ENCODE results near the gene TGFBR3. TPM values are rescaled to one million over a fixed set of nuclear protein-coding genes. Genes with fewer than 3 reads are reported as not detected.
A peak's percentile ranks its signal among the peaks of the same experiment; 100 is the strongest.

TGFBR3 gene
- total and polyA plus RNA-seq, 2 of the 4 experiments (the other 2 are of a cell fraction): 3.0 to 11.3 TPM

DNA sequence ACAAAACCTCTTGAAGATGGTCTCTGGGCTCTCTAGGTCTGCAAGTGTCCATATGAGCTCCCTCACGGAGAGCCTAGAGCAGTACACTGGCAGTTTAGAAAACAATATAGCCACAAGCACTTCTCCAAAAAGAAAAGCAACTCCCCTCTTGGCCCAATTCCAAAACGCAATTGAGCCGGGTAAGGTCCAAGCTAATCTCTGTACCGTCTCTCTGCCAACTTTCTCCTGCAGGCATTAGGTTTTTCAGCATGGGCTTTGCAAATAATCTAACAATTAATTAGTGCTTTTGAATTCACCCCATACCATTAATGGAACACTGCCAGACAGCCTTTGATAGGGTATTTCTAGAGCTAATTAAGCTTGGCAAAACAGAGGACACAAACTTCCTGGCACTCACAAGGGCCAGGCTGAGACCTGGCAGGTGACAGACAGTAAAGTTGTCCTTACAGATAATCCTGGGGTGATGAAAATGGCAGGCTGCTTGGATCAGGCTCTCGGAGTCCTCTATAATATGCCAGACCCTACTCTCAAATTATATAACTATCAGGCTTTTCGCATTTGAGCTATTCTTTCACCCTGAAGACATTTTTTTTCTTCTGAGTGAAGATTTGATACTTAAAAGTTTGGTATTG is 39.8 kb downstream of the TGFBR3 start:
- Histone ChIP-seq H2BK20ac (ENCODE audit: low read depth, low read length) (no peak overlapping the region), H4K5ac (ENCODE audit: low read depth, low read length) (peak overlapping the region; percentile 38; the same call in 1 of the 2 replicates), H3K56ac (ENCODE audit: extremely low read depth, insufficient read depth, low read length) (no peak overlapping the region), H2BK120ac (ENCODE audit: low read depth, low read length) (no peak overlapping the region), H3K4ac (ENCODE audit: low read depth, low read length) (no peak overlapping the region), H2BK15ac (ENCODE audit: low read depth, low read length) (peak overlapping the region; percentile 51; the same call in 1 of the 3 replicates), H3K23ac (ENCODE audit: low read depth, low read length) (no peak overlapping the region), H3K79me1 (ENCODE audit: low read depth in 1 of 2, low read length in 2 of 2) (peaks cover 14 to 20% of the 10 kb centered on the region in 2 experiments; a peak in 3 of 4 replicates), H3K9ac (ENCODE audit: low read depth, low read length) (0 out of 2 replicates have a peak overlapping the region, but pooled peaks have one; percentile 13), H2AK5ac (ENCODE audit: low read depth, low read length) (no peak overlapping the region), H4K91ac (ENCODE audit: insufficient read depth, low read depth, low read length) (peak overlapping the region; percentile 0; the same call in 1 of the 2 replicates), H3K14ac (replicated peaks; ENCODE audit: low read depth, low read length) (0 out of 2 replicates have a peak overlapping the region, but pooled peaks have one; percentile 5), H3K27me3 (ENCODE audit: control insufficient read depth, insufficient read depth, low read length) (no peaks in the 10 kb centered on the region), H3K4me2 (ENCODE audit: low read depth, low read length) (peak overlapping the region; percentile 77), H3K4me1 (ENCODE audit: control insufficient read depth, insufficient read depth, low read length) (peaks cover 10% of the 10 kb centered on the region), H3K4me3 (ENCODE audit: insufficient read depth, low read depth, low read length) (no peak overlapping the region), H3K18ac (ENCODE audit: low read depth, low read length) (peak overlapping the region; percentile 82), H2BK5ac (ENCODE audit: low read depth, low read length, poor library complexity, severe bottlenecking) (peak overlapping the region; percentile 23), H4K8ac (ENCODE audit: low read depth in 2 of 2, low read length in 2 of 2) (no peak overlapping the region), H2AFZ (replicated peaks; ENCODE audit: low read length, poor library complexity) (no peak overlapping the region), H3K36me3 (ENCODE audit: control insufficient read depth, insufficient read depth, low read length) (no peaks in the 10 kb centered on the region), H3K9me1 (ENCODE audit: insufficient read depth, low read length) (peaks cover 5% of the 10 kb centered on the region; the same call in 1 of the 2 replicates), H3K9me3 (ENCODE audit: control insufficient read depth, insufficient read depth, low read length) (peaks cover 2% of the 10 kb centered on the region; the same call in 1 of the 2 replicates), H3K27ac (ENCODE audit: insufficient read depth, low read length) (peak overlapping the region; percentile 65; the same call in 1 of the 2 replicates), H4K20me1 (ENCODE audit: insufficient read depth, low read length) (peaks cover 3% of the 10 kb centered on the region; the same call in 1 of the 2 replicates), H2AK9ac (replicated peaks; ENCODE audit: low read depth, low read length, poor library complexity) (no peak overlapping the region)
- no TSS peak for BruUV-seq (replicated peaks)
- intact Hi-C loops (cut with micrococcal nuclease) (loop anchor here (5.0 kb wide), 1 partner anchor 81 kb away; no protein-coding TSS in a partner anchor), dilution Hi-C loops (cut with HindIII; ENCODE audit: low sequenced_read_pairs, unreplicated experiment) (no loop called here), in situ Hi-C loops (cut with MboI; ENCODE audit: low sequenced_read_pairs) (no loop called here)
- POLR2A ChIA-PET (ENCODE audit: unreplicated experiment): interaction anchor here (0.5 kb wide), 1 partner anchor 82 kb away, joined by 5 read pairs; no protein-coding TSS in a partner anchor
- DNase-seq (peak; percentile 46), ATAC-seq (ENCODE audit: low read depth) (peak; percentile 45)
- CTCF ChIA-PET: interaction anchor here (1.2 to 1.7 kb wide), 4 partner anchors 10 to 265 kb away, joined by 3 to 4 read pairs (median 4); no protein-coding TSS in a partner anchor
- no CpG with 5 or more reads among the region's 6 CpGs for WGBS, 2 experiments (ENCODE audit: extremely low coverage in 2 of 2, insufficient read length in 1 of 2)
- TF ChIP-seq CHD1 (IDR thresholded peaks at IDR 0.05; ENCODE audit: low read depth, low read length) (no peak), MAZ (IDR thresholded peaks at IDR 0.05; ENCODE audit: borderline replicate concordance, low read depth, low read length) (no peak), RFX5 (IDR thresholded peaks at IDR 0.05; ENCODE audit: low read depth, low read length) (no peak), NFE2L2 (IDR thresholded peaks at IDR 0.05; ENCODE audit: low read depth, low read length) (no peak), SMC3 (IDR thresholded peaks at IDR 0.05; ENCODE audit: low read depth, low read length) (no peak), RAD21 (IDR thresholded peaks at IDR 0.05; ENCODE audit: low read length) (no peak), RCOR1 (IDR thresholded peaks at IDR 0.05; ENCODE audit: insufficient replicate concordance, low read length) (no peak), CEBPB (IDR thresholded peaks at IDR 0.05; ENCODE audit: low read depth, low read length) (no peak), FOS (IDR thresholded peaks at IDR 0.05; ENCODE audit: low read depth, low read length) (no peak), MAFK (IDR thresholded peaks at IDR 0.05; ENCODE audit: low read depth, low read length) (no peak), POLR2A (IDR thresholded peaks at IDR 0.05; ENCODE audit: low read depth, low read length) (no peak)
- TF ChIP-seq, protein P1, sequence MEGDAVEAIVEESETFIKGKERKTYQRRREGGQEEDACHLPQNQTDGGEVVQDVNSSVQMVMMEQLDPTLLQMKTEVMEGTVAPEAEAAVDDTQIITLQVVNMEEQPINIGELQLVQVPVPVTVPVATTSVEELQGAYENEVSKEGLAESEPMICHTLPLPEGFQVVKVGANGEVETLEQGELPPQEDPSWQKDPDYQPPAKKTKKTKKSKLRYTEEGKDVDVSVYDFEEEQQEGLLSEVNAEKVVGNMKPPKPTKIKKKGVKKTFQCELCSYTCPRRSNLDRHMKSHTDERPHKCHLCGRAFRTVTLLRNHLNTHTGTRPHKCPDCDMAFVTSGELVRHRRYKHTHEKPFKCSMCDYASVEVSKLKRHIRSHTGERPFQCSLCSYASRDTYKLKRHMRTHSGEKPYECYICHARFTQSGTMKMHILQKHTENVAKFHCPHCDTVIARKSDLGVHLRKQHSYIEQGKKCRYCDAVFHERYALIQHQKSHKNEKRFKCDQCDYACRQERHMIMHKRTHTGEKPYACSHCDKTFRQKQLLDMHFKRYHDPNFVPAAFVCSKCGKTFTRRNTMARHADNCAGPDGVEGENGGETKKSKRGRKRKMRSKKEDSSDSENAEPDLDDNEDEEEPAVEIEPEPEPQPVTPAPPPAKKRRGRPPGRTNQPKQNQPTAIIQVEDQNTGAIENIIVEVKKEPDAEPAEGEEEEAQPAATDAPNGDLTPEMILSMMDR (conservative IDR thresholded peaks at IDR 0.05; ENCODE audit: low read depth, low read length): no peak
- TF ChIP-seq, protein P2, sequence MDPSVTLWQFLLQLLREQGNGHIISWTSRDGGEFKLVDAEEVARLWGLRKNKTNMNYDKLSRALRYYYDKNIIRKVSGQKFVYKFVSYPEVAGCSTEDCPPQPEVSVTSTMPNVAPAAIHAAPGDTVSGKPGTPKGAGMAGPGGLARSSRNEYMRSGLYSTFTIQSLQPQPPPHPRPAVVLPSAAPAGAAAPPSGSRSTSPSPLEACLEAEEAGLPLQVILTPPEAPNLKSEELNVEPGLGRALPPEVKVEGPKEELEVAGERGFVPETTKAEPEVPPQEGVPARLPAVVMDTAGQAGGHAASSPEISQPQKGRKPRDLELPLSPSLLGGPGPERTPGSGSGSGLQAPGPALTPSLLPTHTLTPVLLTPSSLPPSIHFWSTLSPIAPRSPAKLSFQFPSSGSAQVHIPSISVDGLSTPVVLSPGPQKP (IDR thresholded peaks at IDR 0.05; ENCODE audit: borderline replicate concordance, low read depth, low read length): no peak
- TF ChIP-seq, protein P3, sequence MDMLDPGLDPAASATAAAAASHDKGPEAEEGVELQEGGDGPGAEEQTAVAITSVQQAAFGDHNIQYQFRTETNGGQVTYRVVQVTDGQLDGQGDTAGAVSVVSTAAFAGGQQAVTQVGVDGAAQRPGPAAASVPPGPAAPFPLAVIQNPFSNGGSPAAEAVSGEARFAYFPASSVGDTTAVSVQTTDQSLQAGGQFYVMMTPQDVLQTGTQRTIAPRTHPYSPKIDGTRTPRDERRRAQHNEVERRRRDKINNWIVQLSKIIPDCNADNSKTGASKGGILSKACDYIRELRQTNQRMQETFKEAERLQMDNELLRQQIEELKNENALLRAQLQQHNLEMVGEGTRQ (IDR thresholded peaks at IDR 0.05; ENCODE audit: low read depth, low read length): no peak
